HG03575 (cell line): ENCODE results near the gene ZNF8.
"Not testable (repeated sequence)": the region's sequence is repeated elsewhere in the genome, so short reads cannot be mapped to it uniquely, and the experiment has no call there.

Experiments
- ATAC-seq: cut with Tn5 transposase; IDR thresholded peaks from one replicate; pipeline ENCODE4 v1.9.1; 2021; ENCODE audit not compliant: unreplicated experiment, insufficient number of reproducible peaks, low FRiP score; ENCODE audit errors: extremely low read depth

ZNF8 gene

DNA sequence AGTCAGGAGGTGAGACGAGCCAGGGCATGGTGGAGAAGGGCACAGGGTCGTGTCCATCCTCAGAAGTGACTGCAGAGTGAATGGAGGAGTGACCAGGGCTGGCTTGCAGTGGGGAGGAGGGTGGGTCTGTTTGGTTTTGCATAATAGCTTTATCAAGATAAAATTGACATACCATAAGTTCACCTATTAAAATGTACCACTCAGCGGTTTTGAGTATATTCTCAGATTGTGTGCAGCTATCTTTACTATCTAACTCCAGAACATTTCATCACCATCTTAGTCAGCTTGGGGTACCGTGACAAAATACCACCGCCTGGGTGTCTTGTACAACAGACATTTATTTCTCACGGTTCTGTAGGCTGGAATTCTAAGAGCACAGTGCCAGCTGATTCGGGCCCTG is 13.2 kb downstream of the ZNF8 start:
- ATAC-seq, result no peak

DNA sequence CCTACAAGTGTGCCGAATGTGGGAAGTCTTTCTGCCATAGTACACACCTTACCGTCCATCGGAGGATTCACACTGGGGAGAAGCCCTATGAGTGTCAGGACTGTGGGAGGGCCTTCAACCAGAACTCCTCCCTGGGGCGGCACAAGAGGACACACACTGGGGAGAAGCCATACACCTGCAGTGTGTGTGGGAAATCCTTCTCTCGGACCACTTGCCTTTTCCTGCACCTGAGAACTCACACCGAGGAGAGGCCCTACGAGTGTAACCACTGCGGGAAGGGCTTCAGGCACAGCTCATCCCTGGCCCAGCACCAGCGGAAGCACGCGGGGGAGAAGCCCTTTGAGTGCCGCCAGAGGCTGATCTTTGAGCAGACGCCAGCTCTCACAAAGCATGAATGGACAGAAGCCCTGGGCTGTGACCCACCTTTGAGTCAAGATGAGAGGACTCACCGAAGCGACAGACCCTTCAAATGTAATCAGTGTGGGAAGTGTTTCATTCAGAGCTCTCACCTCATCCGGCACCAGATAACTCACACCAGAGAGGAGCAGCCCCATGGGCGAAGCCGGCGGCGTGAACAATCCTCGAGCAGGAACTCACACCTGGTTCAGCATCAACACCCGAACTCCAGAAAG is 16.1 kb downstream of the ZNF8 start:
- ATAC-seq, result no peak

DNA sequence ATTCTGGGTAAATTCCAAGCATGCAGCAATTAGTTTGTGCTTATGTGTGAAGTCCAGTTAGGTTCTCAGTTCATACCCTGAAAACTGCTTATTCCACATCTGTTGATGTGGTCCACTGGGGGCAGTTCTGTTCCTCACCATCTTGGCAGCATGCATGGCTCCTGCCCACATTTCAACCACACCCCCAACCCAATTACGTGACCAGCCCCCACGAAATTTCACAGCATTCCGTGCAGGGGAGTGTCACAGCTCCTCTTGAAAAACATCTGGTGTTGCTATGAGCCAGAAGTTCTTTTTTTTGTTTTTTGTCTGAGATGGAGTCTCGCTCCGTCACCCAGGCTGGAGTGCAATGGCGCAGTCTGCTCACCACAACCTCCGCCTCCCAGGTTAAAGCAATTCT is 17.3 kb downstream of the ZNF8 start:
- no peak for ATAC-seq

DNA sequence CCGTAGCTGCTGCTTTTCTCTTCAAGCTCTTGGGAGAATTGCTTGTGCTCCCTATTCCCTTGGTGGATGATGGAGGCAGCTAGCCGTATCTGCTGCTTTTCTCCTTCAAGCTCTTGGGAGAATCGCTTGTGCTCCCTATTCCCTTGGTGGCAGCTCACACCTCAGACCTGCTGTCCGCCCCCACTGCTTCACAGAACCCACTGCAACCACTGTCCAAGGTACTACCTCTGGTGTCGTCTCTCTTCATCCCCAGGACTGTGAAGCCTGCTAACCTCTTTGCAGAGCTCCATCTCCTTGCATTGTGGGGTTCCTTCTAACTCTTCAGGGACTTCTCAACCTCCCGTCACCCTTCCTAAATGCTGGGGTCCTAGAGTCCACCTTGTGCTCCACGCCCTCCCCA is 21.9 kb downstream of the ZNF8 start:
- no peak for ATAC-seq

DNA sequence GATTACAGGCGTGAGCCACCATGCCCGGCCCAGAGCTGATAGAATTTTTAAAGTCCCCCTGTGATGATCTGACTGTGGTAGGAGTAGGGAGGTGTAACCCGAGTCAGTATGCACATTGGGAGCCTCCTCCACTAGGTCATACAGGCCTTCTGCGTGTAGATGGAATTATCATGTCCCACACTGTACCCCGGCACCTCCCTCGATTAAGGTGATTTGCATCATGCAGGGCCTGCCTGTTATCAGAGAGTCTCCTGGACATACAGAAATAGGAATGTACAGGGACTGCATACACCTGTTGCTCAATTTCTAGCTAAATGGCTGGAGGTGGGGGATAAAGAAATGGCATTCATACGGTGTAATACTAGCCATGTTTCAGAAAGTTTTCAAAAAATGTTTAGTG is 25.5 kb downstream of the ZNF8 start:
- ATAC-seq, result no peak

DNA sequence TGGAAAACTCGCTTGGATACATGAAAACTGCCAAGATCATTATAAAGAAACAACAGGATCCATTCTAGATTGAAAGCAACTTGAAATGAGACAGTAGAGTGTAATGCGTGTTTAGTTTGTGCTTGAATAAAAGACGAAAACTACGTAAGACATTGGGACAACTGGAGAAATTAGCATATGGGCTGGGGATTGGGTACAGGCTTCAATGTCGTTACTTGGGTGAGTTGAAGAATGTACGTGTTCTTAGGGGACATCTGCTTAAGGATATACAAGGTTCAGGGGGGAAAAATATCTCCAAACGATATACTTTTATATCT is 26.0 kb downstream of the ZNF8 start:
- ATAC-seq, result no peak

DNA sequence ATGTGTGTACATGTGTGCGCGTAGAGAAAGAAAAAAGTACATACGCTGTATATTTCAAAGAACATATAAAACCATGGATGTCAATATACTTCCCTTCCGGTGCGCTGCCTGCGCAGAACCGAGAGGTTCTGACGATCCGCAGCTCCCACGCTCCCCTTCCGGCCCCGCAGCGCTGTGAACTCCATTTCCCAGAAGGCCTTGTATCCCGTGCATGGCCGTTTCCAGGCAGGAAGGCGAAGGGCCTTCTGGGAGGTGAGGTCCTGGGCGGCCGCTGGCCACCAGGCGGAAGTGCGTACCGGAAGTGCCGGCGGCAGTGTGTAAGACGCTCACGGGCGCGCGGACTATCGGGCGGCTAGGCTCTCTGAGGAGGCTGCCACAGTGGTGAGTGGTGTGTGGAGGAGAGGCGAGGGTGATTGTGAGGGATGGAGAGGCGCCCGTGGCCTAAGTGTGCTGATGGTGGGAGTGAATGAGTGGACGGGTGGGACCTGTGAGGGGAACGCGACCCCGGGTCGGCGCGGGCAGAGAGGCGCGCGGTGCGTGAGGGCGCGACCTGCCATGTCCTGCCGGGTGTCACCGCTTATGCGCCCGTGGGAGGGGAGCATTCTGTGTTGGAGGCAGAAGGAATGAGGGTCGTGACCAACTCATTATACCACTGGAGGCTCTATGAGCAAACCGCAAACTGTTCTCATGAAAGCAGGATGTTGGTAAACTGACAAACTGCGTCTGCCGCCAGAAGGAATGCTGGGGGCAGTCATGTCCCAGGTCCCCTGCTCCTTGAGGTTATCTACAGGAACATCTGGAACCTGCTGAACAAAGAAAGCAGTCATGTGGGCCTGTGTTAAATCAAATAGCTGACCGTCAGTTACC is 26.5 kb downstream of the ZNF8 start, which contains the start of gene ERVK3-1:
ERVK3-1 (plus strand) TSS at position 313 of the 867 bp plus-strand sequence. CDS start 6,792 bp downstream, outside the sequence.
- peak; percentile 74 for ATAC-seq

DNA sequence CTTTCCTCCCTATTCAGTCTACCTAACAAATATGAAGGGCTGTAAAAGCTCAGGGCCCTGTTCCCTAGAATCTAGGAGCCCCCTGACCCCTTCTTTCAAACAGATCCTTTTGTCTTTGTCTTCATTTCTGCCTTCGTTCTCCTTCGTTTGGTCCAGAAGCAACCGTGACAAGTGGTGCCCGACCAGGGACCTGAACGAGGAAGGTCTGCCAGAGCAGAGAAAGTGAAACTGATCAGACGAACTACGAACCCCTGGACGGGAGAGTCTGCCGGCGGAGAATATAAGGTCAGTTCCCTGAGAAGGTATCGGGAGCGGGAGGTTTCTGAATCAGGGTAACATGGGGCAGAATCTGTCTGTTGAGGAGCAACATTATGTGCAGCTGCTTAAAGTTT is 27.2 kb downstream of the ZNF8 start:
- no peak for ATAC-seq

- ATAC-seq, result no peak
These were observed 29.0 kb downstream of the ZNF8 start for GRCh38 chr19:58307736-58308135.

DNA sequence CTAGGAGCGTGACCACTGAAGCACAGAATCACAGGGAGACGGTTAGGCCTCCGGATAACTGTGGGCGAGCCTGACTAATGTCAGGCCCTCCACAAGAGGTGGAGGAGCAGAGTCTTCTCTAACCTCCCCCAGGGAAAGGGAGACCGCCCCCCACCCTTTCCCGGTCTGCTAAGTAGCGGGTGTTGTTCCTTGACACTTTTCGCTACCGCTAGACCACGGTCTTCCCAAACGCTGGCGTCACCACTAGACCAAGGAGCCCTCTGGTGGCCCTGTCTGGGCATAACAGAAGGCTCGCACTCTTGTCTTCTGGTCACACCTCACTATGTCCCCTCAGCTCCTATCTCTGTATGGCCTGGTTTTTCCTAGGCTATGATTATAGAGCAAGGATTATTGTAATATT is 31.9 kb downstream of the ZNF8 start:
- not testable (repeated sequence) for ATAC-seq

- ATAC-seq, result no peak
These were observed 32.6 kb downstream of the ZNF8 start for GRCh38 chr19:58311345-58311865.

DNA sequence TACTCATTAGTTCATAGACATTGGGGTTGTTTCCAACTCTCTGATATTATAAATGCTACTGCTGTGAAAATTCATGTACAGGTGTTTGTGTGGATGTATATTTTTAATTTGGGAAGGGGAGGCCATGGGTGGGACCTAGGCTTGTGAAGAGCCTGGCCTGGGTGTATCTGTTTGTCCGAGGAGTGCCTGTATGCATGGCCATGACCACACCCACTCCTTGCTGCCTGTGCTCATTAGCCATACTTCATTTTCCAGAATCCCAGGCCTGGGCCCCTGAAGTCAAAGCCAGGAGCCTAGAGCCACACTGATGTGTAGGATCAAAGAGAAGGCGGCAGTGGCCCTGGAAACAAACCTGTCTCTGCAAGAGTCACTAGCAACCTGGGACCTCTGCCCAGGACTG is 36.8 kb downstream of the ZNF8 start:
- ATAC-seq, result no peak

- no peak for ATAC-seq
These were observed 38.8 kb downstream of the ZNF8 start for GRCh38 chr19:58317476-58318072.

GRCh38 chr19:58318297-58318696 is 39.5 kb downstream of the ZNF8 start:
- no peak for ATAC-seq

DNA sequence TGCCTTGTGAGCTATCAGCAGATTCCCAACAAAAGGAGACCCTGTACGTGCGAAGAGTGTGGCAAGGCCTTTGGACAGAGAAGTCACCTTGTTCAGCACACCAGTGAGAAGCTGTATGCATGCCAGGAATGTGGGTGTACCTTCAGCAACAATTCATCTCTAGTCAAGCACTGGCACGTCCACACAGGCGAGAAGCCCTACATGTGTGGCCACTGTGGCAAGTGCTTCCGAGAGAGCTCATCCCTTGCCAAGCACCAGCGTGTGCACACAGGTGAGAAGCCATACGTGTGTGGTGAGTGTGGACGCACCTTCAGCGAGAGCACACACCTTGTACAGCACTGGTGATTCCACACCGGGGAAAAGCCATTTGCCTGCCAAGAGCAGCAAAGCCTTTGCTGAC is 40.5 kb downstream of the ZNF8 start:
- ATAC-seq, result no peak

- ATAC-seq, result no peak
These were observed 46.7 kb downstream of the ZNF8 start for GRCh38 chr19:58325311-58326022.

GRCh38 chr19:58326501-58326913 is 47.8 kb downstream of the ZNF8 start:
- no peak for ATAC-seq

DNA sequence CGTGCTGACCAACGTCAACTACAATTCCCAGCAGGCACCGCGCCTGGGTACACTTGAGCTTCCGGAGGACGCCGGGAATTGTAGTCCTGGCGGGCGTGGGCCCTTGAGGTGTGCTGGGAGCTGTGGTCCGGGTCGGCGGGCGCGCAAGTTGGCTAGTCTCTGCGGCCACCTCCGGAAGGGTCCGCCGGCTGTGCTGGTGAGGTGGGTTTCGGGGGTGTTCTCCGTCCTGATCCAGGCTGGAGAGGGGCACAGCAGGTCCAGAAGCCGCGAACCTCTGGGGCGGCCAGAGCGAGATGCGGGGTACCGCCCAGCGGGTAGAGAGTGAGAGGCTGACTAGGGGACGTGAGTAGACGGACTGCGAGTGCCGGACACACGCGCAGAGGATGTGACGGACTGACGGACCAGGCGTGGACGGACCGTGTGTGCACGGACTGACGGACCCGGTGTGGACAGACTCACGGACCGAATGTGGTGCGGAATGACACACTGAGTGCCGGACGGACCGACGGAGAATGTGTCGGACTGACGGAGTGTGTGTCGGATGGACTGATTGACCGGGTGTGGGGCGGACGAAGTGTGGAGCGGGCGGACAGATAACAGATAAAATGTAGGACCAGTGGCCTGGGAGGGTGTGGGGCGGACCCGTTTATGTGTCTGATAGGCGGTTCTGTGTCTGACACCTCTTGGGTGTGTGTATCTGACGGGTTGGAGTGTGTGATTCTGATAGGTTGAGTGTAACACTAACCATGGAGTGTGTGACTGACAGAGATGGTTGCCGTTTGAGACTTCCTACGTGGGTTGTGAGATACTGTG is 48.4 kb downstream of the ZNF8 start, which contains the start of gene ZSCAN22:
ZSCAN22 (plus strand) TSS at position 81 of the 813 bp plus-strand sequence. CDS start 7,809 bp downstream, outside the sequence.
- no peak for ATAC-seq
